ENCODE data around the gene KRTAP19-1. TPM values are rescaled to one million over a fixed set of nuclear protein-coding genes. Genes with fewer than 3 reads are reported as not detected.
A peak's percentile ranks its signal among the peaks of the same experiment; 100 is the strongest.
"Not testable (repeated sequence)": the region's sequence is repeated elsewhere in the genome, so short reads cannot be mapped to it uniquely, and the experiment has no call there.

The KRTAP19-1 gene
- not detected for total RNA-seq
- polyA plus RNA-seq: not detected
- long read RNA-seq, donor 1: 0 reads
- long read RNA-seq, donor 2: 0 reads

- DNase-seq (peak in 1 of 2 donors; percentile 28), ATAC-seq (ENCODE audit: low FRiP score) (no peak)
- Histone ChIP-seq H3K27ac (ENCODE audit: low read depth in 1 of 2, low read length in 2 of 2) (no peak within 1 kb of the TSS), H3K36me3 (ENCODE audit: control insufficient read depth in 1 of 2, insufficient read depth in 2 of 2, low read length in 1 of 2) (no peaks in the 10 kb centered on the region), H3K9me3 (ENCODE audit: control insufficient read depth, low read length) (no peaks in the 10 kb centered on the region), H3K4me1 (ENCODE audit: control insufficient read depth in 1 of 2, insufficient read depth in 2 of 2, low read length in 2 of 2) (no peaks in the 10 kb centered on the region), H3K4me3 (ENCODE audit: low read length in 2 of 2) (no peak within 1 kb of the TSS), H3K27me3 (ENCODE audit: control insufficient read depth in 1 of 2, insufficient read depth in 2 of 2, low read length in 1 of 2) (no peaks in the 10 kb centered on the region)
- intact Hi-C loops (cut with DNase I): no loop called here
- 93 to 94% methylated on average over 7 of the region's 7 CpGs for WGBS, 2 donors
Observed at GRCh38 chr21:30480145-30480544, at the start of gene KRTAP19-1. Gene KRTAP19-1, minus strand, starts transcription at chr21:30480367. Its CDS starts 50 bp downstream, at chr21:30480317.

GRCh38 chr21:30518876-30519275 lies 38.7 kb upstream of the KRTAP19-1 start:
- 33 to 49% methylated on average over 1 of the region's 1 CpG for WGBS, 2 donors
- no peaks in the 10 kb centered on the region for H3K27me3 ChIP-seq (ENCODE audit: control insufficient read depth in 1 of 2, insufficient read depth in 2 of 2, low read length in 1 of 2)
- H3K9me3 ChIP-seq (ENCODE audit: control insufficient read depth, low read length): no peaks in the 10 kb centered on the region
- no peaks in the 10 kb centered on the region for H3K4me1 ChIP-seq (ENCODE audit: control insufficient read depth in 1 of 2, insufficient read depth in 2 of 2, low read length in 2 of 2)
- no peak overlapping the region for H3K4me3 ChIP-seq (ENCODE audit: low read length in 2 of 2)
- no peak overlapping the region for H3K27ac ChIP-seq (ENCODE audit: low read depth in 1 of 2, low read length in 2 of 2)
- intact Hi-C loops (cut with DNase I): no loop called here
- H3K36me3 ChIP-seq (ENCODE audit: control insufficient read depth in 1 of 2, insufficient read depth in 2 of 2, low read length in 1 of 2): no peaks in the 10 kb centered on the region
- ATAC-seq (ENCODE audit: low FRiP score): no peak
- DNase-seq: no peak

- Histone ChIP-seq H3K27ac (ENCODE audit: low read depth in 1 of 2, low read length in 2 of 2) (no peak overlapping the region), H3K9me3 (ENCODE audit: control insufficient read depth, low read length) (no peaks in the 10 kb centered on the region), H3K4me1 (ENCODE audit: control insufficient read depth in 1 of 2, insufficient read depth in 2 of 2, low read length in 2 of 2) (no peaks in the 10 kb centered on the region), H3K27me3 (ENCODE audit: control insufficient read depth in 1 of 2, insufficient read depth in 2 of 2, low read length in 1 of 2) (no peaks in the 10 kb centered on the region), H3K36me3 (ENCODE audit: control insufficient read depth in 1 of 2, insufficient read depth in 2 of 2, low read length in 1 of 2) (no peaks in the 10 kb centered on the region), H3K4me3 (ENCODE audit: low read length in 2 of 2) (no peak overlapping the region)
- 87 to 97% methylated on average over 1 of the region's 1 CpG for WGBS, 2 donors
- ATAC-seq (ENCODE audit: low FRiP score) (no peak), DNase-seq (no peak)
- intact Hi-C loops (cut with DNase I): no loop called here
Observed at GRCh38 chr21:30515681-30516080, 35.5 kb upstream of the KRTAP19-1 start.

- 35 to 39% methylated on average over 4 of the region's 4 CpGs for WGBS, 2 donors
- H3K4me3 ChIP-seq (ENCODE audit: low read length in 2 of 2); H3K27ac ChIP-seq (ENCODE audit: low read depth in 1 of 2, low read length in 2 of 2); H3K27me3 ChIP-seq (ENCODE audit: control insufficient read depth in 1 of 2, insufficient read depth in 2 of 2, low read length in 1 of 2); H3K4me1 ChIP-seq (ENCODE audit: control insufficient read depth in 1 of 2, insufficient read depth in 2 of 2, low read length in 2 of 2); DNase-seq; H3K9me3 ChIP-seq (ENCODE audit: control insufficient read depth, low read length); intact Hi-C loops (cut with DNase I); H3K36me3 ChIP-seq (ENCODE audit: control insufficient read depth in 1 of 2, insufficient read depth in 2 of 2, low read length in 1 of 2); ATAC-seq (ENCODE audit: low FRiP score): not testable (repeated sequence)
Observed at GRCh38 chr21:30505621-30506205, 25.5 kb upstream of the KRTAP19-1 start.

- Histone ChIP-seq H3K9me3 (ENCODE audit: control insufficient read depth, low read length) (peaks cover 2% of the 10 kb centered on the region), H3K4me3 (ENCODE audit: low read length in 2 of 2) (no peak within 1 kb of the TSS), H3K4me1 (ENCODE audit: control insufficient read depth in 1 of 2, insufficient read depth in 2 of 2, low read length in 2 of 2) (no peaks in the 10 kb centered on the region), H3K36me3 (ENCODE audit: control insufficient read depth in 1 of 2, insufficient read depth in 2 of 2, low read length in 1 of 2) (no peaks in the 10 kb centered on the region), H3K27me3 (ENCODE audit: control insufficient read depth in 1 of 2, insufficient read depth in 2 of 2, low read length in 1 of 2) (no peaks in the 10 kb centered on the region), H3K27ac (ENCODE audit: low read depth in 1 of 2, low read length in 2 of 2) (no peak within 1 kb of the TSS)
- DNase-seq: no peak
- whole genome bisulfite sequencing, 2 donors: 89 to 91% methylated on average over 6 of the region's 6 CpGs
- ATAC-seq (ENCODE audit: low FRiP score): no peak
- intact Hi-C loops (cut with DNase I): no loop called here
Observed at GRCh38 chr21:30502041-30502440, 21.9 kb upstream of the KRTAP19-1 start, which contains the start of gene KRTAP19-5. Gene KRTAP19-5, minus strand, starts transcription at chr21:30502141. Its CDS starts 51 bp downstream, at chr21:30502090.

GRCh38 chr21:30497065-30497464 lies 16.9 kb upstream of the KRTAP19-1 start, which contains the start of gene KRTAP19-4:
Gene KRTAP19-4, minus strand, starts transcription at chr21:30497165. Its CDS starts 55 bp downstream, at chr21:30497110.
- Histone ChIP-seq H3K4me1 (ENCODE audit: control insufficient read depth in 1 of 2, insufficient read depth in 2 of 2, low read length in 2 of 2) (no peaks in the 10 kb centered on the region), H3K36me3 (ENCODE audit: control insufficient read depth in 1 of 2, insufficient read depth in 2 of 2, low read length in 1 of 2) (no peaks in the 10 kb centered on the region), H3K4me3 (ENCODE audit: low read length in 2 of 2) (no peak within 1 kb of the TSS), H3K27ac (ENCODE audit: low read depth in 1 of 2, low read length in 2 of 2) (no peak within 1 kb of the TSS), H3K27me3 (ENCODE audit: control insufficient read depth in 1 of 2, insufficient read depth in 2 of 2, low read length in 1 of 2) (no peaks in the 10 kb centered on the region), H3K9me3 (ENCODE audit: control insufficient read depth, low read length) (peaks cover 2% of the 10 kb centered on the region)
- 80 to 81% methylated on average over 4 of the region's 4 CpGs for WGBS, 2 donors
- DNase-seq (no peak), ATAC-seq (ENCODE audit: low FRiP score) (no peak)
- intact Hi-C loops (cut with DNase I): no loop called here

GRCh38 chr21:30491963-30492428 lies 11.8 kb upstream of the KRTAP19-1 start, which contains the start of gene KRTAP19-3:
Gene KRTAP19-3, minus strand, starts transcription at chr21:30492013. Its CDS starts 56 bp downstream, at chr21:30491957.
- Histone ChIP-seq H3K4me3 (ENCODE audit: low read length in 2 of 2) (no peak within 1 kb of the TSS), H3K27me3 (ENCODE audit: control insufficient read depth in 1 of 2, insufficient read depth in 2 of 2, low read length in 1 of 2) (no peaks in the 10 kb centered on the region), H3K9me3 (ENCODE audit: control insufficient read depth, low read length) (peaks cover 2% of the 10 kb centered on the region), H3K4me1 (ENCODE audit: control insufficient read depth in 1 of 2, insufficient read depth in 2 of 2, low read length in 2 of 2) (no peaks in the 10 kb centered on the region), H3K27ac (ENCODE audit: low read depth in 1 of 2, low read length in 2 of 2) (no peak within 1 kb of the TSS), H3K36me3 (ENCODE audit: control insufficient read depth in 1 of 2, insufficient read depth in 2 of 2, low read length in 1 of 2) (no peaks in the 10 kb centered on the region)
- no peak for DNase-seq
- no peak for ATAC-seq (ENCODE audit: low FRiP score)
- intact Hi-C loops (cut with DNase I): no loop called here
- 49 to 51% methylated on average over 2 of the region's 2 CpGs for WGBS, 2 donors

- WGBS, 2 donors: 95 to 96% methylated on average over 2 of the region's 2 CpGs
- DNase-seq (no peak), ATAC-seq (ENCODE audit: low FRiP score) (no peak)
Observed at GRCh38 chr21:30487336-30487735, 7.2 kb upstream of the KRTAP19-1 start, which contains the start of gene KRTAP19-2. Gene KRTAP19-2, minus strand, starts transcription at chr21:30487436. Its CDS starts 88 bp downstream, at chr21:30487348.

GRCh38 chr21:30486180-30486579 lies 6.0 kb upstream of the KRTAP19-1 start:
- Histone ChIP-seq H3K4me1 (ENCODE audit: control insufficient read depth in 1 of 2, insufficient read depth in 2 of 2, low read length in 2 of 2) (no peaks in the 10 kb centered on the region), H3K9me3 (ENCODE audit: control insufficient read depth, low read length) (peaks cover 5% of the 10 kb centered on the region), H3K27me3 (ENCODE audit: control insufficient read depth in 1 of 2, insufficient read depth in 2 of 2, low read length in 1 of 2) (no peaks in the 10 kb centered on the region), H3K36me3 (ENCODE audit: control insufficient read depth in 1 of 2, insufficient read depth in 2 of 2, low read length in 1 of 2) (no peaks in the 10 kb centered on the region), H3K27ac (ENCODE audit: low read depth in 1 of 2, low read length in 2 of 2) (no peak overlapping the region), H3K4me3 (ENCODE audit: low read length in 2 of 2) (no peak overlapping the region)
- ATAC-seq (ENCODE audit: low FRiP score) (no peak), DNase-seq (no peak)
- intact Hi-C loops (cut with DNase I): no loop called here
- 89 to 90% methylated on average over 2 of the region's 2 CpGs for WGBS, 2 donors

More at GRCh38 chr21:30487336-30487735, 7.2 kb upstream of the KRTAP19-1 start, which contains the start of gene KRTAP19-2:
- Histone ChIP-seq H3K27me3 (ENCODE audit: control insufficient read depth in 1 of 2, insufficient read depth in 2 of 2, low read length in 1 of 2) (no peaks in the 10 kb centered on the region), H3K27ac (ENCODE audit: low read depth in 1 of 2, low read length in 2 of 2) (no peak within 1 kb of the TSS), H3K36me3 (ENCODE audit: control insufficient read depth in 1 of 2, insufficient read depth in 2 of 2, low read length in 1 of 2) (no peaks in the 10 kb centered on the region), H3K4me3 (ENCODE audit: low read length in 2 of 2) (no peak within 1 kb of the TSS), H3K9me3 (ENCODE audit: control insufficient read depth, low read length) (peaks cover 5% of the 10 kb centered on the region), H3K4me1 (ENCODE audit: control insufficient read depth in 1 of 2, insufficient read depth in 2 of 2, low read length in 2 of 2) (no peaks in the 10 kb centered on the region)
- intact Hi-C loops (cut with DNase I): no loop called here
